Psoas muscle (tissue), 8 donors: ENCODE data around the gene LRP5. TPM values are rescaled to one million over a fixed set of nuclear protein-coding genes. Genes with fewer than 3 reads are reported as not detected.

Experiments used
- ATAC-seq, 4 donors: fragments of 200-7000 bp; cut with Tn5 transposase; one replicate each; pipeline ENCODE4 v1.9.1; 2020; ENCODE audit warnings: moderate library complexity in 3 of 4, mild to moderate bottlenecking in 2 of 4
- DNase-seq, 2 donors: peaks; one replicate each; pipeline ENCODE4 v3.0.0-alpha.2; 2020
- H3K27ac ChIP-seq: fragments of 200-600 bp; one replicate; pipeline ENCODE4 v1.8.0; 2022
- H3K27me3 ChIP-seq, 3 donors: fragments of 200-600 bp in 1 of 3; one replicate each; pipeline versions ENCODE4 v1.6.1 to v1.8.0; 2013 to 2022; ENCODE audit warnings: low read length in 2 of 3, mild to moderate bottlenecking in 2 of 3, moderate library complexity in 1 of 3; ENCODE audit not compliant: insufficient read depth in 3 of 3
- H3K36me3 ChIP-seq, 2 donors: fragments of 200-600 bp in 1 of 2; one replicate each; pipeline versions ENCODE4 v1.6.1 to v1.8.0; 2013 to 2022; ENCODE audit warnings: low read depth in 1 of 2, mild to moderate bottlenecking in 1 of 2, moderate library complexity in 1 of 2; ENCODE audit not compliant: insufficient read depth in 1 of 2
- H3K4me1 ChIP-seq: fragments of 200-600 bp; one replicate; pipeline ENCODE4 v1.8.0; 2022
- H3K4me3 ChIP-seq: fragments of 200-600 bp; one replicate; pipeline ENCODE4 v1.8.0; 2022; ENCODE audit warnings: mild to moderate bottlenecking
- H3K9me3 ChIP-seq: fragments of 200-600 bp; one replicate; pipeline ENCODE4 v1.8.0; 2022
- WGBS, 3 donors: extraction: QIAGEN DNeasy Blood & Tissue Kit; methylation state at CpG; one replicate each; pipeline versions ENCODE4 v1.1.6 to v1.1.7; 2013; 5-methylcytosine and 5-hydroxymethylcytosine counted together
- intact Hi-C, 2 donors: fragments of 100-400 bp; cut with DNase I; formaldehyde crosslinking; loops; one replicate each; pipeline versions ENCODE4 v1.11.0 to v1.14.2; 2022
- polyA plus RNA-seq, 3 donors: library from polyadenylated mRNA; stranded (reverse); fragments of 200-250 nt; gene quantifications; one replicate each; pipeline ENCODE4 v1.2.3, GENCODE V29; 2013
- total RNA-seq, 4 donors: library from RNA; stranded (reverse); fragmentation: NEBNext Ultra II Directional in 2 of 4; extraction: Animal tissue kit (Norgen Biotek cat#: 25700) in 2 of 4; gene quantifications; one replicate each; pipeline versions ENCODE4 v1.2.1 to v1.2.4, GENCODE V29; 2021 to 2023
- TF ChIP-seq, protein P1 (sequence below): fragments of 200-600 bp; IDR thresholded peaks from one replicate; pipeline ENCODE4 v1.8.0; 2022; ENCODE audit warnings: antibody characterized with exemption
- donor health status: healthy with polysubstance abuse.
- donor health status: DM: no; HTN: no; CAD: no; lungs with moderate emphysema.
- donor health status: Bipolar disorder and iron deficiency.
- donor health status: healthy.
- donor health status: DM: yes; HTN: yes; CAD: no.
- donor health status: DM: no; HTN: no; CAD: no.
- donor health status: DM: no; HTN: no; CAD: no.
- donor health status: DM: yes; HTN: yes; CAD: no.

The LRP5 gene
- total and polyA plus RNA-seq, 7 donors, result 5.3 to 19.2 (median 16.7) TPM

DNA sequence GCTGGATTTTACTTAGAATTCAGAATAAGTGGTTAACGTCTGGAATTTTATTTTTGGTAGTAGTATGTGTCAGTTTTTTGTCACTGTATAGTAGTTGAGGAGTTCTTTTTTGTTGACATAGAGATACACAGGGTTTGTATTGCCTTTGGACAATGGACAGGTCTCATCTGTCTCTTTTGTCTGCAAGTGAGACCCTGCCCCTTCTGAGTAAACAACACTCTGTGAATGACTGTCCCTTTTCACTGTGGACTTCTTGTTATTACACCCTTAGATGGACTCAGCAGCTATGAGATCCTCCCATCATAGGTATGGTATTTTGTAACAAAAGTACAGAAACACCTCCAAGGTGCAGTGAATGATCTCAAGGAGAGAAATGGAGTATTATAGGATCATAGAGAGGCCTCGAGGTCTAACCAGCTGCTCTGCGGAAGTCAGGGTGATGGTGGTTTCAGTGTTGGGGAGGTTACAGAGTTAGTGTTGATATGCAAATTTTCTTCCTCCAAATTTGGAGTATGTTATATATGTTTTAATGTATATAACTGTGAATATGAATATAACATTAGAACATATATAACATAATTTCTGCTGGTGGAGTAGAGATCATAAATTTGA, 155.9 kb downstream of the LRP5 start:
- Histone ChIP-seq H3K4me1 (peaks cover 95% of the 10 kb centered on the region), H3K27me3 (no peaks in the 10 kb centered on the region)

DNA sequence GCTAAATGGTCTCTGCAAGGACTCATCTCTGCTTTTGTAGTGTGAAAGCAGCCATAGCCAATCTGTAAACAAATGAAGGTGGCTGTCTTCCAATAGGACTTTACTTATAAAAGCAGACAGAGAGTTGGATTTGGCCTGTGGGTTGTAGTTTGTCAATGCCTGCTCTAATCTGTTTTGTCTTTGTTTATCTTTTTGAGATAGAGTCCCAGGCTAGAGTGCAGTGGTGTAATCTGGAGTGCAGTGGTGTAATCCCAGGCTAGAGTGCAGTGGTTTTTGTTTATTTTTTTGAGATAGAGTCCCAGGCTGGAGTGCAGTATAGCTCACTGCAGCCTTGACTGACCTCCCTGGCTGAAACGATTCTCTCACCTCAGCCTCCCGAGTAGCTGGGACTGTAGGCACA, 156.7 kb downstream of the LRP5 start:
- TF ChIP-seq, protein P1, sequence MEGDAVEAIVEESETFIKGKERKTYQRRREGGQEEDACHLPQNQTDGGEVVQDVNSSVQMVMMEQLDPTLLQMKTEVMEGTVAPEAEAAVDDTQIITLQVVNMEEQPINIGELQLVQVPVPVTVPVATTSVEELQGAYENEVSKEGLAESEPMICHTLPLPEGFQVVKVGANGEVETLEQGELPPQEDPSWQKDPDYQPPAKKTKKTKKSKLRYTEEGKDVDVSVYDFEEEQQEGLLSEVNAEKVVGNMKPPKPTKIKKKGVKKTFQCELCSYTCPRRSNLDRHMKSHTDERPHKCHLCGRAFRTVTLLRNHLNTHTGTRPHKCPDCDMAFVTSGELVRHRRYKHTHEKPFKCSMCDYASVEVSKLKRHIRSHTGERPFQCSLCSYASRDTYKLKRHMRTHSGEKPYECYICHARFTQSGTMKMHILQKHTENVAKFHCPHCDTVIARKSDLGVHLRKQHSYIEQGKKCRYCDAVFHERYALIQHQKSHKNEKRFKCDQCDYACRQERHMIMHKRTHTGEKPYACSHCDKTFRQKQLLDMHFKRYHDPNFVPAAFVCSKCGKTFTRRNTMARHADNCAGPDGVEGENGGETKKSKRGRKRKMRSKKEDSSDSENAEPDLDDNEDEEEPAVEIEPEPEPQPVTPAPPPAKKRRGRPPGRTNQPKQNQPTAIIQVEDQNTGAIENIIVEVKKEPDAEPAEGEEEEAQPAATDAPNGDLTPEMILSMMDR, result no peak

More for the DNA sequence above, 155.9 kb downstream of the LRP5 start:
- 40 to 48% (median 45%) methylated on average over 3 of the region's 3 CpGs for WGBS, 3 donors
- intact Hi-C loops, result loop anchor here (5.0 to 10.0 kb wide), 3 partner anchors 56 to 109 kb away; no protein-coding TSS in a partner anchor
- ATAC-seq (no peak), DNase-seq (no peak)
- peaks cover 0 to 2% of the 10 kb centered on the region in 2 donors for H3K36me3 ChIP-seq
- no peaks in the 10 kb centered on the region for H3K9me3 ChIP-seq
- H3K4me3 ChIP-seq, result no peak overlapping the region
- H3K27ac ChIP-seq, result no peak overlapping the region
- TF ChIP-seq, protein P1, result no peak

DNA sequence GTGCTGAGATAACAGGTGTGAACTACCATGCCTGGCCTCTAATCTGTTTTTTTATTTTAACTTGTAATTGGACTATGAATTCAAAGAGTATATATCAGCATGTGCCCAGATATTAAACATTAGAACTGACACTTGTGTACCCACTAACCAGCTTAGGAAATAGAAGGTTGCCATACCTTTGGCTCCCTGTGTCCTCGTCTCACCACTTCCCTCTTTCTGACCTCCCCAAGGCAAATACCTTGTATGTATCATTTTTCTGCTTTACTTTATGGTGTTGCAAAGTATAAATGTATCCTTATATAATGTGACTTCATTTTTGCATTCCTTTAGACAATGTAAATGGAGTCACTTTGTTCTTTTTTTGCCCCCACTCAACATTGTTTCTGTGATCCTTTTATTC, 157.3 kb downstream of the LRP5 start:
- DNase-seq (no peak), ATAC-seq (no peak)
- Histone ChIP-seq H3K36me3 (peaks cover 0 to 3% of the 10 kb centered on the region in 2 donors), H3K4me1 (peaks cover 87% of the 10 kb centered on the region), H3K27ac (peak overlapping the region; percentile 19), H3K4me3 (no peak overlapping the region), H3K9me3 (no peaks in the 10 kb centered on the region), H3K27me3 (no peaks in the 10 kb centered on the region)
- TF ChIP-seq, protein P1, result no peak
- intact Hi-C loops, result loop anchor here (5.0 to 10.0 kb wide), 3 partner anchors 55 to 108 kb away; no protein-coding TSS in a partner anchor
- 36 to 74% (median 50%) methylated on average over 1 of the region's 1 CpG for WGBS, 3 donors

More for the DNA sequence above, 156.7 kb downstream of the LRP5 start:
- DNase-seq, result no peak
- Histone ChIP-seq H3K4me3 (peak overlapping the region; percentile 15), H3K4me1 (peaks cover 92% of the 10 kb centered on the region), H3K27ac (peak overlapping the region; percentile 19), H3K9me3 (no peaks in the 10 kb centered on the region), H3K27me3 (no peaks in the 10 kb centered on the region), H3K36me3 (peaks cover 0 to 3% of the 10 kb centered on the region in 2 donors)
- intact Hi-C loops, result loop anchor here (5.0 to 10.0 kb wide), 3 partner anchors 56 to 108 kb away; no protein-coding TSS in a partner anchor
- WGBS, 3 donors, result 22 to 43% (median 26%) methylated on average over 2 of the region's 2 CpGs
- ATAC-seq, result no peak

DNA sequence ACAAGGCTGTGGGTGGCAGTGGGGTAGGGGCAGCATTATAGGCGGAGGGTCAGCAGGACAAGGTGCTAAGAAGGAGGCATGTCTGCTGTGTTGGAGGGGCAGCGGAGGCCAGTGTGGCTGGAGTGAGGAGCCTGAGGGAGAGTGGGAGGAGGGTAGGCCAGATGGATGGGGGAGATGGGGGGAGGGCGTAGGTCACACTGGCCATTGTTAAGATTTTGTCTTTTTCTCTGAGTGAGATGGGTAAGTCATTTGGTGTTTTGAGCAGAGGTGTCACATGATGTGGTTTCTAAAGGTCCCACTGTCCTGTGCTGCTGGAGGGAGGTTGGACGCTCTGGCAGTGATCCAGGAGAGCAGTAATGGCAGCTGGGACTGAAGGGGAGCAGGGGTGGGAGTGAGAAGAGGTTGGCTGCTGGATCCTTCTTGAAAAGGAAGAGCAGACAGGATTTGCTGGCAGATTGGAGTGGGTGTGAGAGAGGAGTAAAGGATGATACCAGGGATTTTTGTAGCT, 158.0 kb downstream of the LRP5 start:
- Histone ChIP-seq H3K27ac (peak overlapping the region; percentile 37), H3K9me3 (no peaks in the 10 kb centered on the region), H3K4me1 (peaks cover 80% of the 10 kb centered on the region), H3K4me3 (no peak overlapping the region), H3K36me3 (peaks cover 0 to 3% of the 10 kb centered on the region in 2 donors), H3K27me3 (no peaks in the 10 kb centered on the region)
- TF ChIP-seq, protein P1, result no peak
- intact Hi-C loops, result no loop called here
- DNase-seq, result no peak
- WGBS, 3 donors, result 77 to 85% (median 80%) methylated on average over 4 of the region's 4 CpGs
- ATAC-seq, result peak in 2 of 4 donors; percentile 42 to 43
